ENCODE data around the gene TSPOAP1.

DNA sequence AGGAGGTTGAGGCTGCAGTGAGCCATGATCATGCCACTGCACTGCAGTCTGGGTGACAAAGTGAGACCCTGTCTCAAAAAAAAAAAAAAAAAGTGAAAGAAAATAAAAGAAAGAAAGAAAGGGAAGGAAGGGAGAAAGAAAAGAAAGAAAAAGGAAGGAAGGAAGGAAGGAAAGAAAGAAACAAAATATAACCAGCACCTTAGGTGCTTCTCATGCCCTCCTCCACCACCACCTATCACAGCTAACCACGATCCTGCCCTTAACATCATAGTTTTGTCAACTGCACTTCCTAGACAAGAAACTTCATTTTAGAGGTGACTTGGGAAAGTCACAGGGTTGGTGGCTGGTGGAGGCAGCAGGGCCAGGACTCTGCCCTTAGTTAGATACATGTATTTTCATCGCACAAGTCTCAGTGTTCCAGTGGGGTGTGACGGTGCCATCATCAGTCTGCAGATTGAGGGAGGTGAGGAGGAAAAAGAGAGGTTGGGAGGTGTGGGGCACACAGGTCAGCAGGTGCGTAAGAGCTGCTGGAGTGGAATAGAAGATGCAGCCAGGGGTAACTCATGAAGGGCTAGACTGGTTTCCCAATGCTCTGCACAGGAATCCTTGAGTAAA is 13.4 kb upstream of the TSPOAP1 start:
- TF ChIP-seq, protein P1, sequence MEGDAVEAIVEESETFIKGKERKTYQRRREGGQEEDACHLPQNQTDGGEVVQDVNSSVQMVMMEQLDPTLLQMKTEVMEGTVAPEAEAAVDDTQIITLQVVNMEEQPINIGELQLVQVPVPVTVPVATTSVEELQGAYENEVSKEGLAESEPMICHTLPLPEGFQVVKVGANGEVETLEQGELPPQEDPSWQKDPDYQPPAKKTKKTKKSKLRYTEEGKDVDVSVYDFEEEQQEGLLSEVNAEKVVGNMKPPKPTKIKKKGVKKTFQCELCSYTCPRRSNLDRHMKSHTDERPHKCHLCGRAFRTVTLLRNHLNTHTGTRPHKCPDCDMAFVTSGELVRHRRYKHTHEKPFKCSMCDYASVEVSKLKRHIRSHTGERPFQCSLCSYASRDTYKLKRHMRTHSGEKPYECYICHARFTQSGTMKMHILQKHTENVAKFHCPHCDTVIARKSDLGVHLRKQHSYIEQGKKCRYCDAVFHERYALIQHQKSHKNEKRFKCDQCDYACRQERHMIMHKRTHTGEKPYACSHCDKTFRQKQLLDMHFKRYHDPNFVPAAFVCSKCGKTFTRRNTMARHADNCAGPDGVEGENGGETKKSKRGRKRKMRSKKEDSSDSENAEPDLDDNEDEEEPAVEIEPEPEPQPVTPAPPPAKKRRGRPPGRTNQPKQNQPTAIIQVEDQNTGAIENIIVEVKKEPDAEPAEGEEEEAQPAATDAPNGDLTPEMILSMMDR (conservative IDR thresholded peaks at IDR 0.05; ENCODE audit: low read depth, low read length) = no peak
- no peak for TF ChIP-seq EZH2 (IDR thresholded peaks at IDR 0.05; ENCODE audit: low read length, unreplicated experiment)
- TF ChIP-seq EZH2phosphoT487 (IDR thresholded peaks at IDR 0.05; ENCODE audit: borderline replicate concordance, low read length) = no peak

Data from PC-3 (cell line).